ENCODE data around the gene RECK.
A peak's percentile ranks its signal among the peaks of the same experiment; 100 is the strongest.
"Not testable (repeated sequence)": the region's sequence is repeated elsewhere in the genome, so short reads cannot be mapped to it uniquely, and the experiment has no call there.

Gene RECK, protein sequence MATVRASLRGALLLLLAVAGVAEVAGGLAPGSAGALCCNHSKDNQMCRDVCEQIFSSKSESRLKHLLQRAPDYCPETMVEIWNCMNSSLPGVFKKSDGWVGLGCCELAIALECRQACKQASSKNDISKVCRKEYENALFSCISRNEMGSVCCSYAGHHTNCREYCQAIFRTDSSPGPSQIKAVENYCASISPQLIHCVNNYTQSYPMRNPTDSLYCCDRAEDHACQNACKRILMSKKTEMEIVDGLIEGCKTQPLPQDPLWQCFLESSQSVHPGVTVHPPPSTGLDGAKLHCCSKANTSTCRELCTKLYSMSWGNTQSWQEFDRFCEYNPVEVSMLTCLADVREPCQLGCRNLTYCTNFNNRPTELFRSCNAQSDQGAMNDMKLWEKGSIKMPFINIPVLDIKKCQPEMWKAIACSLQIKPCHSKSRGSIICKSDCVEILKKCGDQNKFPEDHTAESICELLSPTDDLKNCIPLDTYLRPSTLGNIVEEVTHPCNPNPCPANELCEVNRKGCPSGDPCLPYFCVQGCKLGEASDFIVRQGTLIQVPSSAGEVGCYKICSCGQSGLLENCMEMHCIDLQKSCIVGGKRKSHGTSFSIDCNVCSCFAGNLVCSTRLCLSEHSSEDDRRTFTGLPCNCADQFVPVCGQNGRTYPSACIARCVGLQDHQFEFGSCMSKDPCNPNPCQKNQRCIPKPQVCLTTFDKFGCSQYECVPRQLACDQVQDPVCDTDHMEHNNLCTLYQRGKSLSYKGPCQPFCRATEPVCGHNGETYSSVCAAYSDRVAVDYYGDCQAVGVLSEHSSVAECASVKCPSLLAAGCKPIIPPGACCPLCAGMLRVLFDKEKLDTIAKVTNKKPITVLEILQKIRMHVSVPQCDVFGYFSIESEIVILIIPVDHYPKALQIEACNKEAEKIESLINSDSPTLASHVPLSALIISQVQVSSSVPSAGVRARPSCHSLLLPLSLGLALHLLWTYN

DNA sequence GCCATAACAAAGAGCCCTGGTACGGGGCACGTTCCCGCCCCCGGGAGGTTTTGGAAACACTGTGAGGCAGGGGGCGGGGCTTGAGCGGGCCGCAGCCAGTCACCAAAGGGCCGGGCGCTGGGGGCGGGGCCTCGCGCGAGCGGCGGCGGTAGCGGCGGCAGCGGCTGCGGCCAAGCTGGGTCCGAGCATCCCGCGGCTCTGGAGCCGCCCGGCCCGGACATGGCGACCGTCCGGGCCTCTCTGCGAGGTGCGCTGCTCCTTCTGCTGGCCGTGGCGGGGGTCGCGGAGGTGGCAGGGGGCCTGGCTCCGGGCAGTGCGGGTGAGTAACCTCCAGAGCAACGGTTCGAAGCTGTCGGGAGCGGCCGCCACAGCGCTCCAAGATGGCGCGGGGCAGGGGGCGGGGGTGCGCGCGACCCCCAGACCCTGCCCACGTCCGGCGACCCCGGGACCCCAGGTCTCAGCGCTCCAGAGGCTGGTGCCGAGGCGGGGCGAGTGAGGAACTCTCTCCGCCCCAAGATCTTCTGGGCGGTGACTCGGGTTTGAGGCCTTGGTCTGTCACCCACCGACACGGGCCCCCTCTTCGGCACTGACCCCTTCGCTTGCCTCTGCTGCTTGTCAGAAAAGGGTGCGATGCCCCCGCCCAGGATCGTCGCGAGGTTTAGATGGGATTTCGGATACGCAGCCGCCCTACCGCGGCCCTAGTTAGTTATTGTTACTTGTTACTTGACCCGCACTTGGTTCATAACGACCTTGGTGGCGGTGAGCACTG, at the start of gene RECK:
Gene RECK (plus strand): TSS at position 134 of the 769 bp plus-strand sequence. CDS start 86 bp downstream, at position 220.
- peak; percentile 90 for ATAC-seq

DNA sequence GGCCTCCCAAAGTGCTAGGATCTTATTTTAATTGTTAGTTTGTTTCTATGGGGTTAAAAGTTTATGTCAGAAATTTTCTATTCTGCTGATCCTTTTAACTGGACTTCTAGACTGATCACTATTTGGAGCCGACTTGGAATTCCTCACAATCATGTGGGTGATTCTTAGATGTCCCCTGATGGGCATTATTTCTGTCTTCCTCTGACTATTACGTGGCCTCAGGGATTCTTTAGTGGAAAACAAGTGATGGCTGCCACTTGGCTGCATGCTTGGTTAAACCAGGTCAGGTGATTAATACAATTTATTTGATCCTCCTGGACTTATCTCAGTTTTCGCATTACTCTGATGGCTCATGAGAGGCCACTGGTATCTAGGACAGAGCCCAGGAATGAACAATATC, 46.6 kb upstream of the RECK start:
- no peak for ATAC-seq

DNA sequence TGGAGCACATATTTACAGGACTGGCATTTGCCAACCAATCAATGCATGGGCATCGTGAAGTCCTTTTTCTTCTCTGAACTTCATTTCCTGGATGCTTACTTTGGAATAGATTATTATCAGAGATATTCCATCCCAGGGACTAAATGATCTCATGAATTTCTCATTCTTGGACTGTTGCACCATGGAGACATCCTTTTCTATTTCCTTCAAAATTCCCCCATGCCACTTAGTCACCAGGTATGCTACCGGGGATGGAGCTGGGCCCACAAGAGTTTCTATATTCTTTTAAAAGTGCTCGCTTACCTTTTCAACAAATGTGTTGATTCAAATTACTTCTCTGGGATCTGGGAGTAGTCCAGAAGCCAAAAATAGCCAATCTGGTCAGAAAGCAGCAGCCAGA, 43.6 kb upstream of the RECK start:
- ATAC-seq = not testable (repeated sequence)

DNA sequence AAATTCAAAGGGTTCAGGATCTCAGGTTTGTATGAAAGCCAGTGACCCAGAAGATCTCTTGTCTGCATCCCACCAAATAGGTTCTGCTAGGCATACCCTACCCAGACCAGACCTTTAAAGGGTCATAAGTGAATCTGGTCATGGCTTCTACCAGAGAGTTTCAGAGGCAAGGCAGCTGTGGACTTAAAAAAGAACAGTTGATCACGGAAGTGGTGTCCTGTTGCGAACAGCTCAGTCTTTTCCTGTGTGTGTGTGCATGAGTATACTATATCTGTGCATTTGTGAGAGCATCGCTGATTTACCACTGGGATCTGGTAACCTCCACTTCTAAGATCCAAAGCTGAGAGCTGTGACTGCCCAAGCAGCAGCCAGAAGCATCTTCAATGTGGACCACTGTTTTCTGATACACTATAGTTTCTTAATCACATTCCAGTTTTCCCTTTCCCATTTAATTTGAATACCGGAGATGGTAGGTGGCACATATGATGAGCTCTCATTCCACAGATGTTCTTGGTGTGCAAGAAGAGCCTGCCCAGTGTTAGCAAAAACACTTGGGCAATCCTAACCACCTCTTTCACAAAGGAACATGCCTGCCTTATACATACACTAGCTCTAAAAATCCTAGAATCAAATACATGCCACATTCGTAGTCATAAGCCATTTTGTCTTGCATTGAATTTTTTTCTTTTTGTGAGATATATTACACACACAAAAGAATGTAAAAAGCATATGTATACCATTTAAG, 42.6 kb upstream of the RECK start:
- no peak for ATAC-seq

DNA sequence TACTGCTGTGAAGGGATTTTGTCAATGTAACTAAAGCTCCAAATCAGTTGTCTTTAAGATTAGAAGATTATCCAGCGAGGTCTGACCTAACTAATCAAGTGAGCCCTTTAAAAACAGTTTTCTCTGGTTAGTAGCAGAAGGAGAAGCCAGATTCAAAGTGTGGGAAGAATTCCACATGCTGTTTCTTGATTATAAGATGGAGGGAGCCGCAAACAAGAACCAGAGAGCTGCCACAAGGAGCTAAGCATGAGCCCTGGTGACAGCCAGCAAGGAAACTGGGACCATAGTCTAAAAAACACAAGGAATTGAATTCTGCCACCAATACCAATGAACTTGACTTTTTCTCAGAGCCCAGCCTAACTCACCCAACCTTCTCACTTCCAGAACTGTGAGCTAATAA, 41.8 kb upstream of the RECK start:
- ATAC-seq = no peak

DNA sequence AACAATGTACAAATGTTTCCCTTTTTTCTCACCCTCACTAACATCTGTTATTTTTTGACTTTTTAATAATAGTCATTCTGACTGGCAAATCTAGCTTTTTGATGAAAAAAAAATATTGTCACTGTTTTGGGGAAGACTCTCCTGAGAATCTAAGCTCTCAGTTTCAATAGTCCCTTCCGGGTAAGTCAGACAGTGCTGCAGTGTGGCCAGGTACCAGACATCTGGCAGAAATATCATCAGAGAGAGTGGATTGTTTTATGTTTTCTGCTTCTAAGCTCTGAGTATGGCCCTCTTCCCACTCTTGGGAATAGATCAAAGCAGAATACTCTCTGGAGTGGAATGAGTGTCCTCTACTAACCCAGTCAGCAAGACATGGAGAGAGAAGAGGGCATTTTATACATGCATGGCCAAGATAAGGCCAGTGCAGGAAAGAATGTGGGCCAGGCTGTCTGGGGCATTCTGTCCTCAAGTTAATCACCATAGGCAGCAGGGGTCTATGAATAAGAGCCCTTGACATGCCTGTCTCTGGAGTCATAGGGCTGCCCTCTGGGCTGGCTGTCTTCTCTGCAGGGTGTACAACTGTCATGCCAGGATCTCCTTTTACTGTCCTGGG, 40.2 kb upstream of the RECK start:
- no peak for ATAC-seq

DNA sequence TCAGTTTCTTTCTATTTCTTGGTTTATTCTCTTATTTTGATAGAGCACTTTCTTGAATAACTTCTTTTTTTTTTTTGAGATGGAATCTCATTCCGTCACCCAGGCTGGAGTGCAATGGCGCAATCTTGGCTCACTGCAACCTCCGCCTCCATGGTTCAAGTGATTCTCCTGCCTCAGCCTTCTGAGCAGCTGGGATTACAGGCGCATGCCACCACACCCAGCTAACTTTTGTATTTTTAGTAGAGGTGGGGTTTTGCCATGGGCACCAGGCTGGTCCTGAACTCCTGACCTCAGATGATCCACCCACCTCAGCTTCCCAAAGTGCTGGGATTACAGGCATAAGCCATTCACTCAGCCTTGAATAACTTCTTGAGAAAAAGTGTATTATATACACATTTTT, 39.7 kb upstream of the RECK start:
- ATAC-seq = not testable (repeated sequence)

DNA sequence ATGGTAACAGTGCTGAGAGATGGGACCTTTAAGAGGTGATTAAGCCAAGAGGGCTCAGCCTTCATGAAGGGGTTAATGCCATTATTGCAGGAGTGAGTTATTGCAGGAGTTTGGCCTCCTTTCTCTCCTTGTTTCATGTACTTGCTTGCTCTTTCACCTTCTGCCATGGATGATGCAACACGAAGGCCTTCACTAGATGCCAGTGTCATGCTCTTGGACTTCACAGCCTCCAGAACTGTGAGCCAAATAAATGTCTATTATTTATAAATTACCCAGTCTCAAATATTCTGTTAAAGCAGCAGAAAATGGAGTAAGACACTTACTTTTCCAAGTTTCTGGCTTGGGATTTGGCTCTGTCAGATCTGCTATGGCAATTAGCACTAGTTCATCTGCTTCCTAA, 38.4 kb upstream of the RECK start:
- no peak for ATAC-seq

DNA sequence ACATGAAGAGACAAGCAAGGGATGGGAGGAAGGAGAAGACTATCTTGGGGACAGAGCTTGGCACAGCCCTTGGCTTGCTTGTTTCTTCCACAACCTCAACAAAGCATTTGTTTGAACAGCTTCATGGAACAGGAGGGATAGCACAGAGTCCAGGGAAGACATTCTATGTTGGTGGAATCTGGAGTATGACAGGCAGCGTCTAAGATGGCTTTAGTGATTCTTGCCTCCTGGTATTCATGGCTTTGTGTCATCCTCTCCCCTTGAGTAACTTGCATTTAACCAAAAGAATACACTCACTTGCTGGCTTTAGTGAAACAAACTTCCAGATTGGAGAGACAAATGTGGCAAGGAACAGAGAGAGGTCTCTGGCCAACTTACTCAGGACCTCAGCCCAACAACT, 30.8 kb upstream of the RECK start:
- ATAC-seq = no peak

DNA sequence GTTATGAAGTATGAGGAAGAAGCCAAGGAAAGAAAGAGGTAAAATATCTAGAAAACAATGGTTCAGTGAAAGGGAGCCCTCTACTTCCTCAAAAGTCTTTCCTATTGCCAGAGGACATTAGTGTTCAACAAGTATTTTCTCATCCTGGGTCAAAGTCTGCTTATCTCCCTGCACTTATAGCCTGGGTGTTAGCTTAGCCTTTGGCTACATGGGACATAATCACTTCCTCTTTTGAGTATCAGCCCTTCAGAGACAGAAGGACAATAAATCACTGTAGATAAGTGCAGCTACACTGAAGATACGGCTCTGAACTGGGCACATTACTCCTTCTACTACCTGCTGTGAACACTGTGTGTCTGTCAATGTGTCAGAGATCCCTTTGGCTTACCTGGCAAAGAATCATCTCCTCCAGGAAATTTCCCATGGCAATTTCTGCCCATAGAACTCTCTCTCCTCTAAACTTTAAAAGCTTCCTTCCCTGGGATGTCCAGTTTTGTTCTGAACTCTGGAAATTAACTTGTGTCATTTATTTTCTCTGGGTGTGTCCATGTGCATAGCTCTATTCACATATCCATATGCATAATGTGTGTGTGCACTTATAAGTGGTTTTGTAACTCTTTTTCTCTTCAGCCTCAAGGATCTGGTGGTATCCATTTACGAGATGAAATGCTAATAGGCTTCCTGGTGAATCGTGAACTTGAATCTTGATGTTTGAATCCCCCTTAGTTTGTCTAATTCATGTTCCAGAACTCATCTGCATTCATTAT, 30.0 kb upstream of the RECK start:
- no peak for ATAC-seq

DNA sequence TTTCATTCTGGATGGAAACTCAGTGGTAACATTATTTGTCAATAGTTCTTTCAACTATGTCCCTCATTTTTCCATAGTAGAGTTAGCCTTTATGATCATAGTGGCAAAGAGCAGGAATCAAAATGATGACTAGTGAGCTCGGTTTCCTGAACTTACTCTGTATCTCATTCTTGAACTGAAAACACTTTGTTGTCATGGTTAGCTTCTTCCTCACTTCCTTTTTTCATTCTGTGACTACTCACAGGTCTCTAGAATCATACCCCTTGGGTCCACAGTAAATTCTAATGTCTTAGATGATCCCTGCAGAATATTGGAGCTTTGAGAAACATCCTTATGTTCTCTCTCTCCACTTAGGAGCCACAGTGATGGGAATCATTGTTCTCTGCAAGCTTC, 29.4 kb upstream of the RECK start:
- peak in 1 of 2 donors; percentile 29 for ATAC-seq

DNA sequence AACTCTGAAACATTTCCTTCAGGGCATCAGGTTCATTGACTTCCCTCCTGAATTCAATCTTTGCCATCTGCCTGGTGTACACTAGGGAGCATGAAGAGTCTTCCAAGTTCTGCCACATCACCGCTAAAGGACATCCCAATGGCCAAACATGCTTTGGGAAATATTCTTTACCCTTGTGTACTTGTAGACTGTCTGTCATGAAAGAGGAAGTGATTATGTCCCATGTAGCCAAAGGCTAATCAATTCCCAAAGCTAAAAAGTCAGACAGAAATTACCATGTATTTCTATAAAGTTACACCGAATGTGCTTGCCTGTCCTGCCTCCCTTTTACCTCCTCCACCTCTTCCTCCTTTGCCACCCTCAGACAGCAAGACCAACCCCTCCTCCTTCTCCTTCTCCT, 28.9 kb upstream of the RECK start:
- no peak for ATAC-seq

DNA sequence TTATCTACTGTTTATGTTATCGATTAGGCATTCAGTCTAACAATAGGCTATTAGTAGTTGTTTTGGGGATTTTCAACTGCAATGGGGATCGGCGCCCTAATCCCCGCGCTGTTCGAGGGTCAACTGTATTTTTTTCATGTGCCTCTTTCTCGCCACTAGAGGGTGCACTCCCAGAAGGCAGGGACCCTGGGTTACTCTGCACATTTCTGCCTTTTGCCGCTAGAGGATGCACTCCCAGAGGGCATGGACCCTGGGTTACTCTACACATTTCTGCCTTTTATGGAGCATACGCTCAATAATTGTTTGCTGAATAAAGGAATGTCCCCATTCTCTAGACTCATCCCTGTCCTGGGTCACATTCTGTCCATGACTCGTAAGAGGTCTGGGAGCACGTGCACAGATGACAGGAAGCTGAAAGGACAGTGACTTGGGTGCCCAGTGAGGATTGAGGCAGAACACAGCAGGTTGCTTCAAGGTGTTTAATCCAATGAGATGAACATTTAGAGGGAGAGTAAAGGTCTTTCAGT, 27.9 kb upstream of the RECK start:
- ATAC-seq = peak; percentile 84 to 94

DNA sequence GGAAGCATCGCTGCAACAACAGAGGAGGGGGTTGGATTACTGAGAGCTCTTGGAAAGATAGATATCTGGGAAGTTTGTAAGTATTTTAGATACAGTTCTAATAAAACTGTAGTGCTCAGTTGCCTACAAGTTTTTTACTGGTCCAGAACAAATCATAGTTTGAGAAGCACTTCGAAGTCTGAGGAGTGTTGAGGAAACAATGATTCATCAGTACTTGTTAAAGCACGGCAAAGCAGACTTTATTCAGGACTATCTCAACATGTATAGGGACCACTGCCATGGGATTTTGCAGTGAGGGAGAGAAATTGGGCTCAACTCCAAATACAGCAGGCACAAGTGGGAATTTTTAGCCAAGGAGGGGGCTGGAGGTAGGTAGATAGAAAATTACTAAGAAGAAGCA, 25.3 kb upstream of the RECK start:
- ATAC-seq = no peak

DNA sequence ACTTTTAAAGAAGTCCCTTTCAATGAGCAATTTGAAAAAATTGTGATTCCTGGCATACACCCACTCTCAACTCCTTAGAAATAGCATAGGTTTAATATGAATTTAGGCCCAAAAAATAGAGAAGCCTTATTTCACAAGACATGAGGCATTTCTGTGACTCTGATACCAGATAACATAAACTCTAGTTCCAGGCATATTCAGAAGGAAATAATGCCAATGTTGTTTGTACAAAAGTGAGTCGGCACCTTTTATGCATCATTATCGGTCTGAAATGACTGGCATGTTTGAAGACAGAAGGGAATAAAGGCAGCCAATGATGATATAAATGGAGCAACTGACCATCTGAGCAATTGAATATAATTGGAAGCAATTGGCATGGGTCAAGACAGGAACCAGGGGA, 19.4 kb upstream of the RECK start:
- ATAC-seq = no peak

DNA sequence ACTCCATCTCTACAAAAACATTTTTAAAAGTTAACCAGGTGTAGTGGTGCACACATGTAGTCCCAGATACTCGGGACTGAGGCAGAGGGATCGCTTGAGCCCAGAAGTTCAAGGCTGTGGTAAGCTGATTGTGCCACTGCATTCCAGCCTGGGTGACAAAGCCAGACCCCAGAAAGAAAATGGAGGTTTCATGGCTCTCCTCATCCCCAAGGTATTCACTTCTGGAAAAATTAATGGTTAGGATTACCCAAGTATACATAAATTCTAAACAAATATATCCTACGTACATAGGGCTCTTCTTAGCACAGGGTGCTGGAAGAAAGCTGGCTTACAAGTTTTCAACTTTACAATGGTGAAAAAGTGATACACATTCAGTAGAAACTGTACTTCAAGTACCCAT, 18.6 kb upstream of the RECK start:
- no peak for ATAC-seq

DNA sequence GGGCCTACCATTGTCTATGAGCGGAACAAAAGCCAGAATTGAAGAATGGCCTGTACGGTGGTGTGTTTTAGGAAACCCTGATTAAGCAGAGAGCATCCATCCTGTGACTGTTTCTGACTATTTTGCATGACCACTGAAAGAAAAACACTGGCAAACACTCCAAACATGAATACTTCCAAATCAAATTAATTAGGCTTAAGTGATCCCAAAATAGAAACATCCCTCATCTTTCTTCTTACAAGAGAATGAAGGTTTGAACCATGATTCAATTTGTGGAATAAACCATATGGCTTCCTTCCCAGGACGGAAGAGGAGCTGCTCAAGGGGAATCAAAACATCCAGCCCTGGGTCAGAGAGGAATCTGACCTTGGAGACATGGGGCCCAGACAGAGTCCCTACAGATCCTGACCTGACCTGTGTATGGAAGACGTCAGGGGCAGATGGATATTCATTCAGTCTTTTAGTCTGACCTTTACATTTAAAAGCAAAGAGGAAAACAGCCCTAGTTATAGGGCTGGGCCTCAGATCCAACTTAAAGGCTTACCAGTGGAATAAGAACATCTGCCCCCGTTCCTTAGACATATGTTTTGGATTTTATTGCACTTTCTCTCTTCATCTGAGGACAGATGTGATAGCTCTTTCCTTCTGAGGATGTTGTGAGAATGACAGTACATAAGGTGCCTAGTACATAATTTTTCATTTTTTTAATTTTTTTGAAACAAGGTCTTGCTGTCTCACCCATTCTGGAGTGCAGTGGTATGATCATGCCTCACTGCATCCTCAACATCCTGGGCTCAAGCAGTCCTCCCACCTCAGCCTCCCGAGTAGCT, 17.6 kb upstream of the RECK start:
- ATAC-seq = no peak

DNA sequence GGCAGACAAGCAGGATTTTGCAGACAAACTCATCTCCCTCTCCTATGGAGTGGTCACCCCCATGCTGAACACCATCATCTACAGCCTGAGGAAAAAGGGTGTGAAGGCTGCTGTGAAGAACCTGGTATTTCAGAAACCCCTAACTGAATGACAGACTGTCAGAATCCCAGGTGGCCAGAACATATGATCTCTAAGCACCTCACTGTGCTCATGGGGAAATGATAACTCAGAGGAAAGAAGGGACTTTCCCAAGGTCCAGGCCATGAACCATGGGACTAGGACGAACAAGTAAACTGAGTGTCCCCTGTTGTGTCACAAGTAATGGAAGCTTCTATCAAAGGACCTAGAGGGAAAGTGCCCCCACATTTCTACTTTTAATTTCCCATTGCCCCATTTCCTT, 14.7 kb upstream of the RECK start:
- no peak for ATAC-seq

DNA sequence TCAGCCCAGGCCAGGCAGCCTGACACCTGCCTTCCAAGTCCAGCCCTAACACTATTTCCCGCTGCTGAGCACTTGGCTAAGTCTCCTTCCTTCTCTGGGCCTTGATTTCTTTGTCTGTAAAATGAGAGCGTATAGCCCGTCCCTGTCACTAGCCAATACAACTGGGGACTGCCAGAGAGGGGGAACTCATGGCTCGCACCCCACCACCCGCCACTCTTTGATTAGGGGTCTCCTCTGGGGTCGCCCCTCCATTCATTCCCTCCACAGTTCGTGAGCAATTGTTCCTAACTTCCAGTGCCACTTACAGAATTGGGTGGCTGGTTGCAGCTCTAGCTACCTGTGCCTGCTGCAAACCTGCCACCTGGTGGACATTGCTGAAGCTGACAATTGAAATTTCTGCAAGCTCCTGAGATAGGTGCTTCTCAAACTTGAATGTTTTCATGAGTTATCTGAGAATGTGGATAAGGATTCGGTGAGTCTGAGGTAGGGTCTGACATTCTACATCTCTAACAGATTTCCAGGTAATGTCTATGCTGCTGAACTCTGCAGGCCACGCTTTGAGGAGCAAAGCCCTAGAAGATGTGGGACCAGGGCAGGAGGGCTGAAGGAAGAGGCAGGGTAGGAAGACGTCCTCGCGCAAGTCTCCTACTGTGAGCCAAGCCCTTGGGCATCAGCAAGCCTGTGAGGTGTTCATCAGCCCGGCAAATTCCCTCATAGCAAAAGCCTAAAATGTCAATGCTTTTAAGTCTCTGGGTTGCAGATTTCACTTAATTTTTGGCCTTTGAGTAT, 13.3 kb upstream of the RECK start:
- peak; percentile 32 to 53 for ATAC-seq
